ENCODE results near the gene LRRC19.

LRRC19 gene, protein sequence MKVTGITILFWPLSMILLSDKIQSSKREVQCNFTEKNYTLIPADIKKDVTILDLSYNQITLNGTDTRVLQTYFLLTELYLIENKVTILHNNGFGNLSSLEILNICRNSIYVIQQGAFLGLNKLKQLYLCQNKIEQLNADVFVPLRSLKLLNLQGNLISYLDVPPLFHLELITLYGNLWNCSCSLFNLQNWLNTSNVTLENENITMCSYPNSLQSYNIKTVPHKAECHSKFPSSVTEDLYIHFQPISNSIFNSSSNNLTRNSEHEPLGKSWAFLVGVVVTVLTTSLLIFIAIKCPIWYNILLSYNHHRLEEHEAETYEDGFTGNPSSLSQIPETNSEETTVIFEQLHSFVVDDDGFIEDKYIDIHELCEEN

GRCh38 chr9:27005491-27005890 lies at the start of gene LRRC19:
Gene LRRC19, minus strand, starts transcription at chr9:27005672. Its CDS starts 5,978 bp downstream, at chr9:26999694.
- H3K27ac ChIP-seq, result no peak within 1 kb of the TSS
- TF ChIP-seq, protein P1, sequence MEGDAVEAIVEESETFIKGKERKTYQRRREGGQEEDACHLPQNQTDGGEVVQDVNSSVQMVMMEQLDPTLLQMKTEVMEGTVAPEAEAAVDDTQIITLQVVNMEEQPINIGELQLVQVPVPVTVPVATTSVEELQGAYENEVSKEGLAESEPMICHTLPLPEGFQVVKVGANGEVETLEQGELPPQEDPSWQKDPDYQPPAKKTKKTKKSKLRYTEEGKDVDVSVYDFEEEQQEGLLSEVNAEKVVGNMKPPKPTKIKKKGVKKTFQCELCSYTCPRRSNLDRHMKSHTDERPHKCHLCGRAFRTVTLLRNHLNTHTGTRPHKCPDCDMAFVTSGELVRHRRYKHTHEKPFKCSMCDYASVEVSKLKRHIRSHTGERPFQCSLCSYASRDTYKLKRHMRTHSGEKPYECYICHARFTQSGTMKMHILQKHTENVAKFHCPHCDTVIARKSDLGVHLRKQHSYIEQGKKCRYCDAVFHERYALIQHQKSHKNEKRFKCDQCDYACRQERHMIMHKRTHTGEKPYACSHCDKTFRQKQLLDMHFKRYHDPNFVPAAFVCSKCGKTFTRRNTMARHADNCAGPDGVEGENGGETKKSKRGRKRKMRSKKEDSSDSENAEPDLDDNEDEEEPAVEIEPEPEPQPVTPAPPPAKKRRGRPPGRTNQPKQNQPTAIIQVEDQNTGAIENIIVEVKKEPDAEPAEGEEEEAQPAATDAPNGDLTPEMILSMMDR (conservative IDR thresholded peaks at IDR 0.05), result no peak

GRCh38 chr9:27054841-27055240 lies 49.4 kb upstream of the LRRC19 start:
- TF ChIP-seq, protein P1 (conservative IDR thresholded peaks at IDR 0.05), result no peak

GRCh38 chr9:27054125-27054524 lies 48.7 kb upstream of the LRRC19 start:
- TF ChIP-seq, protein P1 (conservative IDR thresholded peaks at IDR 0.05), result no peak
- no peak overlapping the region; the same call in 1 of the 2 replicates for H3K27ac ChIP-seq

More at GRCh38 chr9:27054841-27055240, 49.4 kb upstream of the LRRC19 start:
- H3K27ac ChIP-seq, result no peak overlapping the region

DNA sequence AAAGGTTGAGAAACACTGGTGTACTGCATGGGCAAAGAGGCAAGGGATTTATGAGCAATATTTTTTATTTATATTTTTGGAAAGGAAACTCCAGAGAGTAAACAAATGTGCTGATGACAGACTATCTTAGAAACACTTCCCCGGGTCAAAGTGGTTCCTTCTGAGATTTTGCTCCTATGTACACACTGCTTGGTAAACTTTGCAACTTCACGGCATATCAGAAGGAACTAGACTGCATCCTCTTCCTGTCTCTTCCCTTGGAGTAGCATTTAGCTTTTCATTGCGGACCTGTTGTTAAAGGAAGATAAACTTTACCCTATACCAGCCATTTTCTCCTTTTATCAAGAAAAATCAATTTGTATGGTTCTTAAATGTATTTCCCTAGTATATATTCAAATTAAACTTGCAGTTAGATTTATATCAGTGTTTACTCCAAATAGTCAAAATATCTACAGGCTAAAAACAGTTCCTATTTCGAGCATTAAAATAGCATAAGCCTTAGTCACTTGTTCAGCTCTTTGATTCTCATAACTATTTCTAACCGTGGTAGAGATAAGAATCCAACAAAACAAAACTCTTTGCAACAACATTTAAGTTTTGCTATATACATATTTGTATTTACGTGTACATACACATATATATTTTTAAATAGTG lies 48.0 kb upstream of the LRRC19 start:
- TF ChIP-seq, protein P1 (conservative IDR thresholded peaks at IDR 0.05), result no peak
- peak overlapping the region; percentile 6; the same call in 1 of the 2 replicates for H3K27ac ChIP-seq

DNA sequence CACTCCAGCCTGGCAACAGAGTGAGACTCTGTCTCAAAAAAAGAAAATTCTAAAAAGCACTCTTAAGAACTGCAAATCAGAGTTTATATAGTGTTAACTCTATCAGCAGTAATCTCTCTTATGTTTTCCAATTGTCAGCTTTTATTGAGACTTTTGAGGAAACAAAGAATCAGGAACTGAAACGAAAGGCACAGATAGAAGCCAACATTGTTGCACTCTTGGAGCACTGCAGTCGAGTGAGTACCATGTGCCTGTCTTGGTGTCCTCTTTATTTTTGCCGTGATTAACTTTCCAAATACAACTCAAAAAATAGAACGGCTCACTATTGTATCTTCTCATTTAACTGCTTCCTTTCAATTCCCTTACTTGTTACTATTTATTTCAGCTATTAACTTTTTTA lies 41.7 kb upstream of the LRRC19 start:
- TF ChIP-seq, protein P1 (conservative IDR thresholded peaks at IDR 0.05), result no peak
- no peak overlapping the region for H3K27ac ChIP-seq

DNA sequence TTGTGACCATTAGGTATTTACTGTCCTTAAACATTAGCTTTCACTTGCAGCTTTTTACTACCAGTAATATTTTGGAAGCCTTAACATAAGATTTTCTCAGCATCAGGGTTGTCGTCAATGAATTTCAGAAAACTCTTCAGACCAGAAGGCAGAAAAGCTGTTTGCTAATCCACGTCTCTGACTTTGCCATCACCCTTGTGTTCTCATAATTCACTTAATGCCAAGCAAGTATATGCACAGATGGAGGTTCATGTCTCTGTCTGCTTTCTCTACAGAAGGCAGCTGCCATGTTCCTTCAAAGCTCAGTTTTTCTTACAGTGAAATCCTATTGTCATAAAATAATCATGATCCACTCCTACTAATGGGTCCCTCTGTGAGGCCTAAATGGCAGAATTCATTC lies 37.7 kb upstream of the LRRC19 start:
- TF ChIP-seq, protein P1 (conservative IDR thresholded peaks at IDR 0.05), result no peak
- no peak overlapping the region for H3K27ac ChIP-seq

DNA sequence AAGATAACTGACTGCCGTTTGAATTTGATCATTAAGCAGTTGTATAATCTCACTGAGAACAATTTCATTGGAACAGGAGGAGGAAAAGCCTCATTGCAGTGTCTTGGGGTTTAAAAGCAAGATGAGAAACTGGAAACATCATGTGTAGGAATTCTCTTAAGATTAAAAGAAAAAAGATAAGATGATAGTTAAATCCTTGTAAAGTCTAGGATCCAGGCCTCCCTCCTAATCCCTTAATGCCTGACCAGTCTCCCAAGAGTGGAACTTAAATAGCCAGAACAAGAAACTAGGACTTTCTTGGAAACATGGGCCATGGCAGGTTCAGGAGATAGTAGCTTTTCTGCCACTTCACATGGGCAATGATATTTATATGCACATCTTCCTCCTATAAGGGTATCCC lies 37.0 kb upstream of the LRRC19 start:
- H3K27ac ChIP-seq, result no peak overlapping the region
- TF ChIP-seq, protein P1 (conservative IDR thresholded peaks at IDR 0.05), result no peak
